H9 (cell line): ENCODE measurements around the gene TLX1. TPM values are rescaled to one million over a fixed set of nuclear protein-coding genes. Genes with fewer than 3 reads are reported as not detected.

Source experiments
- DNase-seq: peaks from one replicate; pipeline ENCODE4 v3.0.0-alpha.2; 2017
- H2AFZ ChIP-seq: one replicate; pipeline ENCODE4 v1.6.1; 2013; ENCODE audit warnings: mild to moderate bottlenecking, low read length, control low read depth, moderate library complexity
- H2AK5ac ChIP-seq: 2 replicates; pipeline ENCODE4 v1.6.1; 2013; ENCODE audit warnings: low read length, control low read depth, mixed read lengths; ENCODE audit not compliant: insufficient read length
- H2BK120ac ChIP-seq: one replicate; pipeline ENCODE4 v1.6.1; 2013; ENCODE audit warnings: low read depth, mild to moderate bottlenecking, low read length, control low read depth, inconsistent platforms; ENCODE audit not compliant: poor library complexity, severe bottlenecking
- H2BK12ac ChIP-seq: 2 replicates; pipeline ENCODE4 v1.6.1; 2013; ENCODE audit warnings: low read length, control low read depth, mixed read lengths, low read depth; ENCODE audit not compliant: insufficient read length
- H2BK15ac ChIP-seq: 2 replicates; pipeline ENCODE4 v1.6.1; 2013; ENCODE audit warnings: low read depth, low read length, control low read depth
- H2BK20ac ChIP-seq: one replicate; pipeline ENCODE4 v1.6.1; 2013; ENCODE audit warnings: low read depth, mild to moderate bottlenecking, low read length, control low read depth, inconsistent platforms; ENCODE audit not compliant: poor library complexity, severe bottlenecking
- H2BK5ac ChIP-seq: 2 replicates; pipeline ENCODE4 v1.6.1; 2013; ENCODE audit warnings: low read length, control low read depth, mixed read lengths; ENCODE audit not compliant: insufficient read length
- H3K14ac ChIP-seq: 2 replicates; pipeline ENCODE4 v1.6.1; 2013; ENCODE audit warnings: low read length, control low read depth; ENCODE audit not compliant: insufficient read depth
- H3K18ac ChIP-seq: 2 replicates; pipeline ENCODE4 v1.6.1; 2013; ENCODE audit warnings: low read depth, mild to moderate bottlenecking, mixed read lengths, low read length, control low read depth; ENCODE audit not compliant: insufficient read length
- H3K23ac ChIP-seq: 2 replicates; pipeline ENCODE4 v1.6.1; 2013; ENCODE audit warnings: low read length, control low read depth, mixed read lengths, low read depth; ENCODE audit not compliant: insufficient read length
- H3K23me2 ChIP-seq: 2 replicates; pipeline ENCODE4 v1.6.1; 2013; ENCODE audit warnings: low read depth, mild to moderate bottlenecking, mixed read lengths, low read length, control low read depth; ENCODE audit not compliant: insufficient read length, poor library complexity, severe bottlenecking
- H3K27ac ChIP-seq: 2 replicates; pipeline ENCODE4 v1.5.1; 2013; ENCODE audit warnings: low read length, control low read depth, mixed read lengths, low read depth; ENCODE audit not compliant: insufficient read length
- H3K27me3 ChIP-seq: 2 replicates; pipeline ENCODE4 v1.6.1; 2013; ENCODE audit warnings: low read length, control low read depth, inconsistent platforms; ENCODE audit not compliant: insufficient read depth
- H3K4ac ChIP-seq: 2 replicates; pipeline ENCODE4 v1.6.1; 2013; ENCODE audit warnings: low read depth, mild to moderate bottlenecking, control low read depth, inconsistent platforms, low read length, moderate library complexity
- H3K4me1 ChIP-seq: 2 replicates; pipeline ENCODE4 v1.6.1; 2013; ENCODE audit warnings: low read length, control low read depth, inconsistent platforms; ENCODE audit not compliant: insufficient read depth
- H3K4me2 ChIP-seq: 2 replicates; pipeline ENCODE4 v1.6.1; 2013; ENCODE audit warnings: low read length, control low read depth, mixed read lengths; ENCODE audit not compliant: insufficient read length, insufficient read depth
- H3K56ac ChIP-seq: 2 replicates; pipeline ENCODE4 v1.6.1; 2013; ENCODE audit warnings: low read depth, mild to moderate bottlenecking, mixed read lengths, low read length, control low read depth; ENCODE audit not compliant: insufficient read length
- H3K79me1 ChIP-seq: 2 replicates; pipeline ENCODE4 v1.6.1; 2013; ENCODE audit warnings: low read depth, mild to moderate bottlenecking, moderate library complexity, low read length, control low read depth, inconsistent platforms; ENCODE audit not compliant: insufficient read depth, poor library complexity, severe bottlenecking
- H3K79me2 ChIP-seq: 2 replicates; pipeline ENCODE4 v1.6.1; 2013; ENCODE audit warnings: low read length, control low read depth, inconsistent platforms; ENCODE audit not compliant: insufficient read depth
- H3K9ac ChIP-seq: 2 replicates; pipeline ENCODE4 v1.6.1; 2013; ENCODE audit warnings: low read length, control low read depth, mixed read lengths; ENCODE audit not compliant: insufficient read length; ENCODE audit errors: extremely low read depth
- H3K9me3 ChIP-seq: one replicate; pipeline ENCODE4 v1.6.1; 2013; ENCODE audit warnings: low read depth, low read length, inconsistent platforms; ENCODE audit not compliant: control insufficient read depth
- H3T11ph ChIP-seq: one replicate; pipeline ENCODE4 v1.6.1; 2013; ENCODE audit warnings: mild to moderate bottlenecking, low read length, control low read depth, inconsistent platforms
- H4K20me1 ChIP-seq: one replicate; pipeline ENCODE4 v1.6.1; 2013; ENCODE audit not compliant: control insufficient read depth, insufficient read length, insufficient read depth
- H4K5ac ChIP-seq: 2 replicates; pipeline ENCODE4 v1.6.1; 2013; ENCODE audit warnings: low read depth, mild to moderate bottlenecking, mixed read lengths, low read length, control low read depth; ENCODE audit not compliant: insufficient read length
- H4K8ac ChIP-seq: replicated peaks from 2 replicates; pipeline ENCODE4 v1.6.1; 2013; ENCODE audit warnings: low read length, control low read depth, mixed read lengths, low read depth; ENCODE audit not compliant: insufficient read length
- H4K91ac ChIP-seq: 2 replicates; pipeline ENCODE4 v1.6.1; 2013; ENCODE audit warnings: low read depth, mild to moderate bottlenecking, moderate library complexity, mixed read lengths, low read length, control low read depth; ENCODE audit not compliant: insufficient read length
- H3K27ac Mint-ChIP-seq, 3 experiments: 2 replicates in 2 of 3; 3 replicates in 1 of 3; pipeline ENCODE4 v1.8.0; 2020 to 2021; ENCODE audit warnings: mixed read lengths in 3 of 3, mild to moderate bottlenecking in 1 of 3, moderate library complexity in 1 of 3
- H3K27me3 Mint-ChIP-seq: 2 replicates; pipeline ENCODE4 v1.8.0; 2021; ENCODE audit warnings: low read depth, mild to moderate bottlenecking, moderate library complexity, mixed read lengths
- H3K36me3 Mint-ChIP-seq, 3 experiments: 2 replicates in 2 of 3; 3 replicates in 1 of 3; pipeline ENCODE4 v1.8.0; 2020 to 2021; ENCODE audit warnings: low read depth in 3 of 3, mixed read lengths in 3 of 3; ENCODE audit not compliant: insufficient read depth in 1 of 3
- H3K4me1 Mint-ChIP-seq, 2 experiments: 2 replicates each; pipeline ENCODE4 v1.8.0; 2020; ENCODE audit warnings: mixed read lengths in 2 of 2
- H3K4me3 Mint-ChIP-seq, 2 experiments: 2 replicates in 1 of 2; 3 replicates in 1 of 2; pipeline ENCODE4 v1.8.0; 2020 to 2021; ENCODE audit warnings: mild to moderate bottlenecking in 2 of 2, mixed read lengths in 2 of 2, moderate library complexity in 1 of 2
- H3K9me3 Mint-ChIP-seq, 2 experiments: 2 replicates in 1 of 2; 3 replicates in 1 of 2; pipeline ENCODE4 v1.8.0; 2020; ENCODE audit warnings: mild to moderate bottlenecking in 2 of 2, mixed read lengths in 2 of 2, moderate library complexity in 1 of 2
- CTCF ChIP-seq: fragments of 200-600 bp; sonication (generic); conservative IDR thresholded peaks from 3 replicates; pipeline ENCODE4 v1.8.0; 2021; ENCODE audit warnings: antibody characterized with exemption, mild to moderate bottlenecking
- WGBS: extraction: QIAGEN DNeasy Blood & Tissue Kit; methylation state at CpG from one replicate; pipeline ENCODE4 v1.1.7; 2013; ENCODE audit warnings: missing lambda C conversion rate, low lambda C conversion rate, mixed read lengths; ENCODE audit not compliant: insufficient read length; ENCODE audit errors: extremely low coverage; 5-methylcytosine and 5-hydroxymethylcytosine counted together
- total RNA-seq: library from RNA; stranded (reverse); gene quantifications from 2 replicates; pipeline ENCODE4 v1.2.1, GENCODE V29; 2021

TLX1 gene
- total RNA-seq, 1 experiment from 2014 or later = not detected

GRCh38 chr10:101120520-101120883 lies 10.6 kb upstream of the TLX1 start:
- no peak overlapping the region for H2AK5ac ChIP-seq
- peaks cover 12 to 19% of the 10 kb centered on the region in 2 experiments for H3K4me1 Mint-ChIP-seq
- no peaks in the 10 kb centered on the region for H4K20me1 ChIP-seq
- peaks cover 71% of the 10 kb centered on the region for H3K27me3 ChIP-seq
- H3K4me3 Mint-ChIP-seq = peak overlapping the region in 1 of 2 experiments; percentile 85; a peak in 3 of 5 replicates
- no peaks in the 10 kb centered on the region; a peak in 1 of 7 replicates for H3K36me3 Mint-ChIP-seq
- WGBS = no CpG with 5 or more reads among the region's 2 CpGs
- H3K27ac ChIP-seq = no peak overlapping the region
- H3K56ac ChIP-seq = no peak overlapping the region
- H3K4ac ChIP-seq = no peak overlapping the region
- peaks cover 0 to 5% of the 10 kb centered on the region in 2 experiments; a peak in 1 of 5 replicates for H3K9me3 Mint-ChIP-seq
- no peak overlapping the region for H2BK120ac ChIP-seq
- no peaks in the 10 kb centered on the region for H3K79me1 ChIP-seq
- no peak overlapping the region for H2AFZ ChIP-seq
- H2BK12ac ChIP-seq = no peak overlapping the region
- no peak for TF ChIP-seq CTCF
- no peak overlapping the region for H2BK5ac ChIP-seq
- H3K23ac ChIP-seq = no peak overlapping the region
- no peak for DNase-seq
- no peak overlapping the region for H3T11ph ChIP-seq
- no peak overlapping the region for H3K18ac ChIP-seq
- no peak overlapping the region for H4K91ac ChIP-seq
- H3K4me2 ChIP-seq = peak overlapping the region; percentile 74
- no peaks in the 10 kb centered on the region for H3K9me3 ChIP-seq
- H3K23me2 ChIP-seq = no peaks in the 10 kb centered on the region
- H2BK15ac ChIP-seq = no peak overlapping the region
- no peaks in the 10 kb centered on the region for H3K4me1 ChIP-seq
- H3K27ac Mint-ChIP-seq = no peak overlapping the region
- H3K27me3 Mint-ChIP-seq = peaks cover 98% of the 10 kb centered on the region
- H4K5ac ChIP-seq = no peak overlapping the region
- H2BK20ac ChIP-seq = no peak overlapping the region
- no peak overlapping the region for H3K9ac ChIP-seq
- H4K8ac ChIP-seq = no peak overlapping the region
- H3K79me2 ChIP-seq = no peaks in the 10 kb centered on the region
- no peak overlapping the region for H3K14ac ChIP-seq
